ENCODE results near the gene PCDH9. TPM values are rescaled to one million over a fixed set of nuclear protein-coding genes. Genes with fewer than 3 reads are reported as not detected.

Gene PCDH9
- total RNA-seq, 1 experiment from 2014 or later: 4.2 TPM

DNA sequence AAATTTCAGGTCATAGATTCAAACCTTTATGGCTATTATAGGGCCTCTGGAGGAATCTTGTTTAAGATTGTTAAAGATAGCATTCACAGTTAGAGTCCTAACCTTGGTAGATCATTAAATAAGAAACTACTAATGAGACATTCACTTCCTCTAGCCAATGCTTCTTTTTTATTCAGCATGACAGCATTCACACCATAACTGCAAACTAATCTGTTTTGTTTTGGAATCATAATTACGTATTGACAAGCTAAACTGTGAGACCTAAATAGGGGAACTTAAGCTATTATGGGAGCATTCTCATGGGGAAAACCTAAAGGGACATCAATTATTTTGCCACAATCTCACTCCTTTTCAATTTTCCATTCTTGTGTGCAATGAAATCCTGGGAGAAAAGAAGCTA, 653.8 kb downstream of the PCDH9 start:
- Histone ChIP-seq H3K36me3 (ENCODE audit: control insufficient read depth, insufficient read depth, low read length) (no peaks in the 10 kb centered on the region), H3K27me3 (ENCODE audit: control insufficient read depth, insufficient read depth, low read length) (no peaks in the 10 kb centered on the region), H3K4me1 (ENCODE audit: control insufficient read depth, insufficient read depth, low read length) (no peaks in the 10 kb centered on the region), H3K27ac (ENCODE audit: low read length) (no peak overlapping the region), H3K4me3 (ENCODE audit: low read depth in 2 of 2, low read length in 2 of 2) (no peak overlapping the region), H3K9me3 (ENCODE audit: control insufficient read depth, insufficient read depth, low read depth, low read length) (no peaks in the 10 kb centered on the region)
- intact Hi-C loops (cut with micrococcal nuclease; ENCODE audit: unreplicated experiment) (no loop called here), in situ Hi-C loops (cut with HindIII; ENCODE audit: low pct_unique_long_range_greater_than_20kb, low sequenced_read_pairs) (no loop called here)
- ATAC-seq (no peak), DNase-seq (ENCODE audit: low read depth, low spot score) (no peak)
- TF ChIP-seq TCF7L2 (IDR thresholded peaks at IDR 0.05; ENCODE audit: low read depth, low read length) (no peak), REST (IDR thresholded peaks at IDR 0.05; ENCODE audit: insufficient read depth in 1 of 2, low read depth in 2 of 2, low read length in 1 of 2) (no peak), SIN3A (IDR thresholded peaks at IDR 0.05; ENCODE audit: borderline replicate concordance, insufficient read depth, low read depth, low read length) (no peak), POLR2AphosphoS5 (IDR thresholded peaks at IDR 0.05; ENCODE audit: low read depth, low read length) (no peak)
- TF ChIP-seq, protein P1, sequence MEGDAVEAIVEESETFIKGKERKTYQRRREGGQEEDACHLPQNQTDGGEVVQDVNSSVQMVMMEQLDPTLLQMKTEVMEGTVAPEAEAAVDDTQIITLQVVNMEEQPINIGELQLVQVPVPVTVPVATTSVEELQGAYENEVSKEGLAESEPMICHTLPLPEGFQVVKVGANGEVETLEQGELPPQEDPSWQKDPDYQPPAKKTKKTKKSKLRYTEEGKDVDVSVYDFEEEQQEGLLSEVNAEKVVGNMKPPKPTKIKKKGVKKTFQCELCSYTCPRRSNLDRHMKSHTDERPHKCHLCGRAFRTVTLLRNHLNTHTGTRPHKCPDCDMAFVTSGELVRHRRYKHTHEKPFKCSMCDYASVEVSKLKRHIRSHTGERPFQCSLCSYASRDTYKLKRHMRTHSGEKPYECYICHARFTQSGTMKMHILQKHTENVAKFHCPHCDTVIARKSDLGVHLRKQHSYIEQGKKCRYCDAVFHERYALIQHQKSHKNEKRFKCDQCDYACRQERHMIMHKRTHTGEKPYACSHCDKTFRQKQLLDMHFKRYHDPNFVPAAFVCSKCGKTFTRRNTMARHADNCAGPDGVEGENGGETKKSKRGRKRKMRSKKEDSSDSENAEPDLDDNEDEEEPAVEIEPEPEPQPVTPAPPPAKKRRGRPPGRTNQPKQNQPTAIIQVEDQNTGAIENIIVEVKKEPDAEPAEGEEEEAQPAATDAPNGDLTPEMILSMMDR (IDR thresholded peaks at IDR 0.05): no peak
- ChIA-PET POLR2A (no interaction called here), CTCF (no interaction called here)
- no TSS peak for BruUV-seq (replicated peaks)

- no TSS peak for BruUV-seq (replicated peaks)
- ATAC-seq: no peak
- CTCF ChIA-PET: interaction anchor here (0.6 kb wide), 1 partner anchor 40 kb away, joined by 3 read pairs; no protein-coding TSS in a partner anchor
Observed at GRCh38 chr13:66574606-66575005, 655.5 kb downstream of the PCDH9 start.

More at GRCh38 chr13:66574606-66575005, 655.5 kb downstream of the PCDH9 start:
- no peaks in the 10 kb centered on the region for H3K9me3 ChIP-seq (ENCODE audit: control insufficient read depth, insufficient read depth, low read depth, low read length)
- H3K4me1 ChIP-seq (ENCODE audit: control insufficient read depth, insufficient read depth, low read length): no peaks in the 10 kb centered on the region
- TF ChIP-seq SIN3A (IDR thresholded peaks at IDR 0.05; ENCODE audit: borderline replicate concordance, insufficient read depth, low read depth, low read length): no peak
- no peak for TF ChIP-seq TCF7L2 (IDR thresholded peaks at IDR 0.05; ENCODE audit: low read depth, low read length)
- TF ChIP-seq, protein P1 (IDR thresholded peaks at IDR 0.05): no peak
- TF ChIP-seq REST (IDR thresholded peaks at IDR 0.05; ENCODE audit: insufficient read depth in 1 of 2, low read depth in 2 of 2, low read length in 1 of 2): no peak
- TF ChIP-seq POLR2AphosphoS5 (IDR thresholded peaks at IDR 0.05; ENCODE audit: low read depth, low read length): no peak
- POLR2A ChIA-PET: no interaction called here
- in situ Hi-C loops (cut with HindIII; ENCODE audit: low pct_unique_long_range_greater_than_20kb, low sequenced_read_pairs) (no loop called here), intact Hi-C loops (cut with micrococcal nuclease; ENCODE audit: unreplicated experiment) (no loop called here)
- H3K27ac ChIP-seq (ENCODE audit: low read length): no peak overlapping the region
- H3K36me3 ChIP-seq (ENCODE audit: control insufficient read depth, insufficient read depth, low read length): no peaks in the 10 kb centered on the region
- H3K4me3 ChIP-seq (ENCODE audit: low read depth in 2 of 2, low read length in 2 of 2): no peak overlapping the region
- DNase-seq (ENCODE audit: low read depth, low spot score): no peak
- no peaks in the 10 kb centered on the region for H3K27me3 ChIP-seq (ENCODE audit: control insufficient read depth, insufficient read depth, low read length)
